A172 (cell line): Measurements from ENCODE around the gene MAMSTR. TPM values are rescaled to one million over a fixed set of nuclear protein-coding genes. Genes with fewer than 3 reads are reported as not detected.

Source experiments
- DNase-seq: peaks from one replicate; pipeline ENCODE4 v3.0.0-alpha.2; 2015; ENCODE audit warnings: low spot score
- total RNA-seq: library from RNA; depleted of rRNA; stranded (reverse); fragments of >200 nt; shearing (Covaris generic); gene quantifications from 2 replicates; pipeline ENCODE4 v1.2.3, GENCODE V29; 2014

Gene MAMSTR
- total RNA-seq, 1 experiment from 2014 or later, result 1.1 TPM

- DNase-seq, result no peak
Measured at GRCh38 chr19:48746110-48746509, 26.6 kb upstream of the MAMSTR start.

DNA sequence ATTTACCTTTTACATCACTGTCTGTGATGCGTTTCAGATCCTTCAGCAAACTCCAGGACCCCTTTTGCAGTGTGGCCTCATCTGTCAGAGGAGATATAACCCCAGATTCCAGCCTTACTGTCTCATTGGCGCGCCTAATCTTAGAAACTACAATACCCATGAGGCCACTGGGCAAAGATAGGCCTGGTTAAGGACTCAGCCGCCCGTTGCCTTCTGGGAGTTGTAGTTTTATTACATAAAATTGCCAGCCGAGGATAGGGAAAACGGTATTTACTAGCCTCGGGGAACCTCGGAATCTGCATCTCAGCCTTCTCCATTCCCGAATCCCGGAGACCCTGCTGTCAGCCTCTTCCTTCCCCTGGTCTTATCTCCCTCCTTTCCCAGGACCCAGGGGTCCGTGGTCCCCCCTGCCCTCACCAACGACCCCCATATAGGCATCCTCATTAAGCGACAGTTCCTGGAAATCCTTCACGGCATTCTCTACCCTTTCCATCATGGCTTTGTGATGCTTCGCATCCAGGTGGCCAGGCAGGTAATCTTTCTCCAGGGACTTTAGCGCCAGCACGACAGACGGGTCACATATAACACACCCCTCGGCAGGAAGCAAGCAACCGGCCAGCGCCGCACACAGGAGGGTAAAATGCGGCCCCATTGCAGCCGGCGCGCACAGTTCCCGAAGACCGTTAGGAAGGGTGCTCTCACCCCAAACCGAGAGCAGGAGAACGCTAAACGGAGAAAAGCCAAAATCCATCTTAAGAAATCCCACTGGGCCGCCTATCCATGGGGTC is 25.9 kb upstream of the MAMSTR start:
- no peak for DNase-seq

DNA sequence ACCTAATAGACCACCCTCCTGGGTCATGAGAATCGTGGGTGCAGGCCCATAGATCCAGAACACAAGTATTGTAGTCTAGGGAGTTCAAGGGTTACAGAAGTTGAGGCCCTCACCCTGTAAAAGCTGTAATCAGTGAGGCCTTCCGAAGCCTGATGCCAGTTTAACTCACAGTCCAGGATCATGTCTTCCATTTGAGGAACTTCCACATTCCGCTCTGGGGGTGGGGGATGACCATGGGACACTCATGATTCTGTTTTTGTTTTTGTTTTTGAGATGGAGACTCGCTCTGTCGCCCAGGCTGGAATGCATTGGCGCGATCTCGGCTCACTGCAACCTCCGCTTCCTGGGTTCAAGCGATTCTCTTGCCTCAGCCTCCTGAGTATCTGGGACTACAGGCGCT is 22.6 kb upstream of the MAMSTR start:
- no peak for DNase-seq

DNA sequence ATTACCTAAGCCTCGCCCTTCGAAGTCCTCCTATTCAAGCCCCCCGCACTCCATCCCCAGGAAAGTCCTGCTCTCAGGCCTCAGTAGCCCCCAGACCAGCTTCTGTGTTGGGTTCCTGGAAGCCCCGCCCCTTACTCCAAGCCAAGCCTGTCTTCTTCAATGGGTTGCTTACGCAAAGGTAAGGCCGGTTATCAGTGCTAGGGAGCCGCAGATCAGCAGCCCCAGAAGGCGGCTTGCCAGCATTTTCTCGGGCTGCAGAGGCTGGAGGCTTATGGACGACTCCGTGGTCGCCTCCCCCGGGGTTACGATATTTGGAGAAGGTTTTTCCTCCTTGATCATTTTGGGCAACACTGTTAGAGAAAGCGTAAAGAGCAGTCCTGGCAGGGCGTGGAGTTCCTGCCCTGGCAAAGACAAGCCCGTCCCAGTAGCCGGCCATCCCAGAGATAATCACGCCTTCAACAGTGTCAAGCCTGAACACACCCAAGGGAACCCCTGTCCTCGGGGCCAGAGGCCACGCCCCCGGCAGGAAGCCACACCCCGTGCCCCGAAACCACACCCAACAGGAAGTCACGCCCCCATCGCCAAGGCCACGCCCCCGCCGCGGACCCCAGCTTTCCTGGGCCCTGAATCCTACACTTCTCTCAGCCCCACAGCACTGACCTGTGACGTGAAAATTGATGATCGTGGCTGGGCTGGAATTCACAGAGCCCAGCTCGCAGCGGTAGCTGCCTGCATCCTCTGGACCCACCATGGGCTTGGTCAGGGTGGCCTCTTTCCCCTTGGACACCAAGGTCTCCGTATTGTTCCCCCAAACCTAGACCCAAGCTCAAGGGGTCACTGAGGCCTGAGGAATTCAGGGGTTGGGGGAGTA is 21.8 kb upstream of the MAMSTR start:
- DNase-seq, result no peak

- no peak for DNase-seq
Measured at GRCh38 chr19:48740164-48740972, 20.8 kb upstream of the MAMSTR start, which contains the start of gene RASIP1. Gene RASIP1 (minus strand): TSS chr19:48740610. CDS start chr19:48740282, 328 bp downstream.

- DNase-seq, result no peak
Measured at GRCh38 chr19:48739404-48740163, 20.1 kb upstream of the MAMSTR start.

DNA sequence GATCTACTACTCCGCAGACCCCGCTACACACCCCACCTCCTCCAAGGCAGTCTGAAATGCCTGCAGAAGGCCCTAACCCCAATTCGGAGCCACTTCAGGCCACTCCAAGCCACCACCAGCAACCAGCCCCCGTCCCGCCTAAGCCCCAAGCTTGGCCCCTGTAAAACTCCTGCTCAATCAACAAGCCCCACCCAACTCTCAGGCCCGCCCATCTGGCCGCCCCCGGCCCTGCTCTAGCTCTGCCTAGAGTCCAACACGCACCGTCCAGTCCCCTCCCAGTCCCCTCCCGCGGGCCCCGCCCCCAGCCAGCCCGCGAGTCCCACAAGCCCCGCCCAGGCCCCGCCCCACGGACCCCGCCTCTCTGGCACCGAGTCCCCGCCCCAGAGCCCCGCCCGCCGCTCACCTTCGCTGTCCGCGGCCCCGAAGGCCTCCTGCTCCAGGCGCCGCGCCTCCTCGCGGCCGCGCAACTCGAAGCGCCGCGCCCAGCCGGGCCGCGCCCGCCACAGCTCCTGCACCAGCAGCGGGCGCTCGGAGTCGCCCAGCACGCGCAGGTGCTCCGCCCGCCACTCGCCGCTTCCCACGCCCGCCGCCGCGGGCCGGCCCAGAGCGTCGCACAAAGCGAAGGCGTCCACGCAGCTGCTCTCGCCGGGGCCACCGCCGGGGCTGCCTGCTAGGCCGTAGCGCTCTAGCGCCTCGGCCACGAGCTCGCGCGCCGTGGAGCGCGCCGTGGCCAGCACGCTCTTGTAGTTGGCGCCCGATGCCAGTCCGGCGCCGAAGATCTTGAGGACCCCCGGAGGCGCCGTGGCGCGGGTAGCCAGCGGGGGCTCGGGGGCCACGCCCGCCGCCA is 19.3 kb upstream of the MAMSTR start:
- peak; percentile 44 for DNase-seq

- DNase-seq, result no peak
Measured at GRCh38 chr19:48737360-48737998, 18.0 kb upstream of the MAMSTR start.

- no peak for DNase-seq
Measured at GRCh38 chr19:48735031-48735615, 15.6 kb upstream of the MAMSTR start.

DNA sequence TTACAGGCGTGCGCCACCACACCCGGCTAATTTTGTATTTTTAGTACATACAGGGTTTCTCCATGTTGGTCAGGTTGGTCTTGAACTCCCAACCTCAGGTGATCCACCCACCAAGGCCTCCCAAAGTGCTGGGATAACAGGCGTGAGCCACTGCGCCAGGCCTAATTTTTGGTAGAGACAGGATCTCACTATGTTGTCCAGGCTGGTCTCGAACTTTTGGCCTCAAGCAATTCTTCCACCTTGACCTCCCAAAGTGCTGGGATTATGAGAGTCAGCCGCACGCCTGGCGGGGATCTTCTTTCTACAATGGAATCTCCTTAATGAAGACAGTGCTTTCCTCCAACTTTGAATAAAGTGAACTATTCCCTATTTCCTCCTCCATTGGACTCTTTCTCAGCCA is 15.1 kb upstream of the MAMSTR start:
- DNase-seq, result no peak

GRCh38 chr19:48731452-48731851 is 11.9 kb upstream of the MAMSTR start:
- no peak for DNase-seq

GRCh38 chr19:48728911-48729664 is 9.6 kb upstream of the MAMSTR start:
- DNase-seq, result no peak

DNA sequence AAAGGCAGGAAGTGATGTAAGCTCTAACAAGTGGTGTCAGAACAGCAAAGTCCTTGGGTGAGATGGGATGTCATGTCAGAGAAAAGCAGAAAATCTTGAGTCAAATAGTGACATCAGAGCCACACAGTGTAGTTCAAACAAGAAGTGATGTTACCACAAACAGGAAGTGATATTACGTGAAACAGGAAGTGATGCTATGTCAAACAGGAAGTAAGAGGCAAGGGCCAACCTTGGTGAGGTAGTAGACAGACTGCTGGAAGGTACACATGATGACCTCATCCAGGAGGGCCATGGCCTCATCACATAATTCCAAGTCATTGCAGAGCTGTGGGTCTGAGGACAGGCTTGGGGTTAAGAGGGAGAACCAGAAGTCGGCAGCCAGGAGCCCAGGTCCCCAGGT is 7.0 kb upstream of the MAMSTR start:
- DNase-seq, result no peak

DNA sequence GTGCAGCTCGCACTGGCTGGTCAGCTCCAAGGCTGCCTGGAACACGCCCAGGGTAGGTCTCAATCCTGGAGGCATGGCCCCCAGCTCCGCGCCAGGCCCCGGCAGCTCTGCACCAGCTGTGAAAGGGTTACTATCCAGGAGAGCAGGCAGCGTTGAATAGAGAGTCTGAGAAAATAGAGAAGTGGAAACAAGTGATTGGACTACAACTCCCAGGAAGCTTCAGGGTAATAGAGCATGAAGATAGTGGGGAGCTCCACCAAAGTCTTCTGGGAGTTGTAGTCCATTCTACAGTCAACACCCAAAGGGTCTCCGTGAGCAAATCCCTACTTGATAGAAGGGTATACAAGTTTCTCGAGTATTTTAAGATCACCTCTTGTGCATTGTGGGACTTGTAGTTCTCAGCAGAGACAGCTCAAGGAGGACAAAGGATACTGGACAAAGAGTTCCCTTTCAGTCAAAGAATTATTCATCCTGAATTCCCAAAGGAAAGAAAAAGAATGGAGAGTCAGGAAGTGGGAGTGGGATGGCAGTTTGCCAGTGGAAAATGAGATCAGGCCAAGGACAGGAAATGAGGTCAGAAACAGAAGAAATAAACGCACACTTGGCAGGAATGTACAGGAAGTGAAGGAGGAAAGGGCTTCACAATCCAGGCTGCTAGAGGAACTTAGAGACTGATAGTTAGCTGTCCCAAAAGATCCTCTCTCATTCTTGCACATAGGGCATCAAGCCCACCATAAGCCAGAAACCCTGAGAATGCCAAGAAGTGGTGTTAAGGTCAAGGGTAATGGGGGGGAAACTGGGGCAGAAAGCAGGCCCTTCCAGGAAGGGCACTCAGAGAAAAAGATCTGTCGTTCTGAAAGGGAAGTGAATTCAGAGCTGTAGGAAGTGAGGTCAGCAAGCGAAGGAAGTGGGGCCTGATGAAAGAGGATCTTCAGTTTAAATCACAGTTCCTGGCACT is 5.5 kb upstream of the MAMSTR start:
- DNase-seq, result peak; percentile 86

GRCh38 chr19:48722196-48722708 is 2.7 kb upstream of the MAMSTR start:
- no peak for DNase-seq

GRCh38 chr19:48720613-48721296 is 1.2 kb upstream of the MAMSTR start:
- peak; percentile 92 for DNase-seq

DNA sequence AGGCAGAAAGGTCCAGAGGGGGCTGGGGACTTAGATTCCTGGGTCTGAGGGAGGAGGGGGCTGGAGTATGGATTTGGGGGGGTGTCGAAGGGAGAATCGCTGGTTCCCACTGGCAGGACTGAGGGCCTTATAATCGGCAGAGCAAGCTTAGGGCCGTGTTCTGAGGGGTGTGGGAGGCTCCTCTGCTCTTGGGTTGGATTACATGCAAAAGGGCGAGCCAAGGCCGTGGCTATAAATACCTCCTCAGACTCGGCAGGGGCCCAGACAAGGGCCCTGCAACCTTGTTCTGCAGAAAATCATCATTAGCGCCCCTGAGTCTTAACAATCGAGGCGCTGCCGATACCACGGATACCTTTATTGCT is 707 bp upstream of the MAMSTR start:
- DNase-seq, result no peak
